Neural cell (in vitro differentiated cells): ENCODE data around the gene PTPRT. TPM values are rescaled to one million over a fixed set of nuclear protein-coding genes. Genes with fewer than 3 reads are reported as not detected.

Experiments
- H2AFZ ChIP-seq: fragments of 200-600, 300-800 bp; sonication (generic), shearing (Covaris generic); 2 replicates; pipeline ENCODE4 v1.6.0; 2014; ENCODE audit warnings: low read depth, mild to moderate bottlenecking, antibody characterized with exemption, low read length, moderate library complexity
- H3F3A ChIP-seq: fragments of 200-600 bp; shearing (Covaris generic); 2 replicates; pipeline ENCODE4 v1.6.1; 2016; ENCODE audit warnings: mild to moderate bottlenecking, moderate library complexity, mixed read lengths, antibody characterized with exemption, low read length; ENCODE audit not compliant: insufficient read depth, poor library complexity, severe bottlenecking
- H3K27ac ChIP-seq: fragments of 200-600, 300-800 bp; sonication (generic), shearing (Covaris generic); 2 replicates; pipeline ENCODE4 v1.5.1; 2014; ENCODE audit warnings: mild to moderate bottlenecking, low read length, moderate library complexity
- H3K27me3 ChIP-seq: fragments of 300-800, 200-600 bp; sonication (generic), shearing (Covaris generic); 2 replicates; pipeline ENCODE4 v1.6.0; 2014; ENCODE audit warnings: mild to moderate bottlenecking, low read depth, low read length, moderate library complexity; ENCODE audit not compliant: insufficient read depth
- H3K36me3 ChIP-seq: fragments of 300-800, 200-600 bp; sonication (generic), shearing (Covaris generic); 2 replicates; pipeline ENCODE4 v1.5.1; 2014; ENCODE audit warnings: mild to moderate bottlenecking, antibody characterized with exemption, low read length, moderate library complexity; ENCODE audit not compliant: insufficient read depth
- H3K4me2 ChIP-seq: fragments of 300-800, 200-600 bp; sonication (generic), shearing (Covaris generic); 2 replicates; pipeline ENCODE4 v1.6.0; 2014; ENCODE audit warnings: mild to moderate bottlenecking, low read length
- H3K4me3 ChIP-seq: fragments of 300-800, 200-600 bp; sonication (generic), shearing (Covaris generic); 2 replicates; pipeline ENCODE4 v1.5.1; 2014; ENCODE audit warnings: mild to moderate bottlenecking, low read length, moderate library complexity
- H3K79me2 ChIP-seq: fragments of 200-600 bp; shearing (Covaris generic); replicated peaks from 2 replicates; pipeline ENCODE4 v1.6.0; 2014; ENCODE audit warnings: mild to moderate bottlenecking, low read length, moderate library complexity; ENCODE audit not compliant: insufficient read depth
- H3K9ac ChIP-seq: fragments of 300-800, 200-600 bp; sonication (generic), shearing (Covaris generic); 2 replicates; pipeline ENCODE4 v1.6.1; 2016; ENCODE audit warnings: mild to moderate bottlenecking, low read length, mixed read lengths
- H3K9me2 ChIP-seq: fragments of 200-600 bp; shearing (Covaris generic); 2 replicates; pipeline ENCODE4 v1.6.1; 2016; ENCODE audit warnings: mild to moderate bottlenecking, low read length, mixed read lengths; ENCODE audit not compliant: insufficient read depth
- H3K9me3 ChIP-seq: fragments of 200-600, 300-800 bp; sonication (generic), shearing (Covaris generic); 2 replicates; pipeline ENCODE4 v1.6.1; 2016; ENCODE audit warnings: mild to moderate bottlenecking, mixed run types, low read length, moderate library complexity, mixed read lengths
- H4K20me1 ChIP-seq: fragments of 200-600 bp; shearing (Covaris generic); 2 replicates; pipeline ENCODE4 v1.6.1; 2016; ENCODE audit warnings: mild to moderate bottlenecking, mixed run types; ENCODE audit not compliant: insufficient read depth
- CTCF ChIP-seq: fragments of 450-650 bp; IDR thresholded peaks from 2 replicates; pipeline ENCODE4 v1.5.1; 2014; ENCODE audit warnings: antibody characterized with exemption, mild to moderate bottlenecking, moderate library complexity; ENCODE audit not compliant: poor library complexity, severe bottlenecking
- EP300 ChIP-seq: fragments of 450-650 bp; conservative IDR thresholded peaks from 2 replicates; pipeline ENCODE4 v1.6.1; 2014; ENCODE audit warnings: antibody characterized with exemption, mild to moderate bottlenecking, moderate library complexity; ENCODE audit not compliant: poor library complexity, severe bottlenecking
- EZH2 ChIP-seq: fragments of 200-600, 300-800 bp; shearing (Covaris generic), sonication (generic); IDR thresholded peaks from 2 replicates; pipeline ENCODE4 v1.6.1; 2014; ENCODE audit warnings: antibody characterized with exemption, low read length, borderline replicate concordance, mild to moderate bottlenecking; ENCODE audit not compliant: insufficient read depth, poor library complexity, severe bottlenecking
- MXI1 ChIP-seq: fragments of 450-650 bp; conservative IDR thresholded peaks from 2 replicates; pipeline ENCODE4 v1.6.1; 2014; ENCODE audit warnings: antibody characterized with exemption, mild to moderate bottlenecking; ENCODE audit not compliant: poor library complexity, severe bottlenecking
- POLR2AphosphoS5 ChIP-seq: IDR thresholded peaks from 2 replicates; pipeline ENCODE4 v1.6.1; 2012
- RAD21 ChIP-seq: fragments of 450-650 bp; conservative IDR thresholded peaks from 2 replicates; pipeline ENCODE4 v1.6.1; 2014; ENCODE audit warnings: antibody characterized with exemption, mild to moderate bottlenecking, moderate library complexity
- REST ChIP-seq: IDR thresholded peaks from 2 replicates; pipeline ENCODE4 v1.6.1; 2012; ENCODE audit warnings: borderline replicate concordance
- SMC3 ChIP-seq: fragments of 450-650 bp; conservative IDR thresholded peaks from 2 replicates; pipeline ENCODE4 v1.6.1; 2014; ENCODE audit warnings: antibody characterized with exemption, mild to moderate bottlenecking, moderate library complexity; ENCODE audit not compliant: poor library complexity
- TAF1 ChIP-seq: IDR thresholded peaks from 2 replicates; pipeline ENCODE4 v1.6.1; 2012; ENCODE audit warnings: low read depth
- polyA plus RNA-seq: library from polyadenylated mRNA; depleted of rRNA; stranded (reverse); fragments of >200 nt; gene quantifications from 2 replicates; pipeline ENCODE4 v1.2.3, GENCODE V29; 2014

PTPRT gene
- polyA plus RNA-seq, 1 donor from 2014 or later, result 9.2 TPM

GRCh38 chr20:42392442-42392841 lies 797.3 kb downstream of the PTPRT start:
- Histone ChIP-seq H3K9ac (no peak overlapping the region), H4K20me1 (no peaks in the 10 kb centered on the region), H3K4me2 (no peak overlapping the region), H3K36me3 (no peaks in the 10 kb centered on the region), H3K9me3 (no peaks in the 10 kb centered on the region), H3K9me2 (no peaks in the 10 kb centered on the region), H3K27me3 (no peaks in the 10 kb centered on the region), H3K27ac (no peak overlapping the region), H2AFZ (no peak overlapping the region), H3K4me3 (no peak overlapping the region), H3K79me2 (no peaks in the 10 kb centered on the region), H3F3A (no peaks in the 10 kb centered on the region)
- TF ChIP-seq EZH2 (no peak), TAF1 (no peak), MXI1 (no peak), RAD21 (no peak)

GRCh38 chr20:42391807-42392206 lies 797.9 kb downstream of the PTPRT start:
- no peaks in the 10 kb centered on the region for H3F3A ChIP-seq
- no peak overlapping the region for H3K9ac ChIP-seq
- no peaks in the 10 kb centered on the region for H3K36me3 ChIP-seq
- H3K4me3 ChIP-seq, result no peak overlapping the region
- H4K20me1 ChIP-seq, result no peaks in the 10 kb centered on the region
- no peaks in the 10 kb centered on the region for H3K9me3 ChIP-seq
- no peak overlapping the region for H3K4me2 ChIP-seq
- no peaks in the 10 kb centered on the region for H3K9me2 ChIP-seq
- no peak overlapping the region for H3K27ac ChIP-seq
- H3K27me3 ChIP-seq, result no peaks in the 10 kb centered on the region
- no peaks in the 10 kb centered on the region for H3K79me2 ChIP-seq
- TF ChIP-seq TAF1 (no peak), POLR2AphosphoS5 (no peak), SMC3 (no peak), MXI1 (no peak), REST (no peak), EZH2 (no peak), CTCF (no peak), EP300 (no peak), RAD21 (no peak)
- no peak overlapping the region for H2AFZ ChIP-seq

- H3K36me3 ChIP-seq, result no peaks in the 10 kb centered on the region
- TF ChIP-seq SMC3 (no peak), REST (no peak)
- H3F3A ChIP-seq, result no peaks in the 10 kb centered on the region
- H3K4me3 ChIP-seq, result no peak overlapping the region
- no peaks in the 10 kb centered on the region for H4K20me1 ChIP-seq
- no peak overlapping the region for H3K4me2 ChIP-seq
- H2AFZ ChIP-seq, result no peak overlapping the region
- H3K9me2 ChIP-seq, result no peaks in the 10 kb centered on the region
- no peaks in the 10 kb centered on the region for H3K79me2 ChIP-seq
- H3K27me3 ChIP-seq, result no peaks in the 10 kb centered on the region
- H3K9me3 ChIP-seq, result no peaks in the 10 kb centered on the region
- H3K27ac ChIP-seq, result no peak overlapping the region
- H3K9ac ChIP-seq, result no peak overlapping the region
These were observed 809.4 kb downstream of the PTPRT start for GRCh38 chr20:42380287-42380686.
